Activated CD4-positive, alpha-beta T cell treated with anti-CD3 and anti-CD28 coated beads, Interleukin-2, amount 10 ng/mL, durations not matched to agents 7 days and 5 days (primary cell): ENCODE data around the gene YAP1. TPM values are rescaled to one million over a fixed set of nuclear protein-coding genes. Genes with fewer than 3 reads are reported as not detected.

ENCODE experiments used
- CTCF ChIA-PET: fragments of 350-600 bp; sonication (Branson Sonifier 250); formaldehyde crosslinking; loops from one replicate; lab custom pipeline; 2021; ENCODE audit warnings: antibody characterized with exemption; lab: Charles Lee
- POLR2A ChIA-PET: fragments of 350-600 bp; sonication (Branson Sonifier 250); formaldehyde crosslinking; loops from one replicate; lab custom pipeline; 2021; ENCODE audit warnings: antibody characterized with exemption; lab: Charles Lee
- DNase-seq: peaks from one replicate; pipeline ENCODE4 v3.0.0-alpha.2; 2020
- H3K27ac Mint-ChIP-seq: one replicate; pipeline ENCODE4 v1.8.0; 2021; ENCODE audit warnings: mild to moderate bottlenecking, moderate library complexity, mixed read lengths
- H3K27me3 Mint-ChIP-seq: one replicate; pipeline ENCODE4 v1.8.0; 2021; ENCODE audit warnings: mixed read lengths
- H3K36me3 Mint-ChIP-seq: one replicate; pipeline ENCODE4 v1.8.0; 2021; ENCODE audit warnings: low read depth, mixed read lengths
- H3K4me1 Mint-ChIP-seq: one replicate; pipeline ENCODE4 v1.8.0; 2021; ENCODE audit warnings: mixed read lengths
- H3K4me3 Mint-ChIP-seq: one replicate; pipeline ENCODE4 v1.8.0; 2021; ENCODE audit warnings: mild to moderate bottlenecking, moderate library complexity, mixed read lengths
- H3K9me3 Mint-ChIP-seq: one replicate; pipeline ENCODE4 v1.8.0; 2021; ENCODE audit warnings: mixed read lengths
- total RNA-seq, 2 experiments: library from RNA; stranded (reverse); gene quantifications; one replicate each; pipeline ENCODE4 v1.2.3, GENCODE V29; 2021

Gene YAP1
- total RNA-seq, 2 experiments from 2014 or later = not detected

DNA sequence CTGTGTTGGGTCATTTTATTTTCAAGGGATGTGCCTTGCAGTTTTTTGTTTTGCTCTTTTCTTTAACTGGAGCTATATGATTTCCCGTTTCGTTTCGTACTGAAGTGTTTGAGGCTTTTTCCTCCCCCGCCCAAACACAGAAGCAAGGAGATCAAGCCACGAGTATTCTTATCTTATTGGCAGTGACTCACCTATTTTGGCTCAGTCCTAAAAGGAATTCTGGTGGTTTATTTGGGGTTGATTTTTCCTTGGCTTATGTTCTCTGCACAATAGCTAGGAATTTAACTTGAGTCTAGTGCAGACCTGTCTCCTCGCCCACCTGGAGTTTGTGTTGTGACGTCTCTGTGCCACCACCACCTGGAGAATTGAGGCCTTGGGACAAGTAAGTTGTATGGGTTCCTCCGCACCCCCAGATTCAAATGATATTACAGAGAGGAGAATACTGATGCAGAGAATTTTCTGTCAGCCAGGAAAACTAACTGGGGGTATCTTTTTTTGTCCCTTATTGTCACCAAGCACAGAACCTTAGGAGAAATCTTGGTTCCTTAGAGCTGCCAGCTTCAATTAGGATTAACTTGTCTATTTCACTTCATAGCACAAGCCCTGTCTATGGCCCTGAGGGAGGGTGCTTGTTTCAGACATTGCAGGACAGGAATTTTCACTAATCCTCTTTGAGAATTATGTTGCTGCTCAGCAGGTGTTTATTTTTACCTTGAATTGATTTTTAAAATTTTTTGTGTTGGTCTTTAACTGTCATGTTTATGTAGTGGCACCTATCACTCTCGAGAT, 116.6 kb downstream of the YAP1 start:
- ChIA-PET POLR2A (interaction anchor here (0.5 kb wide), 1 partner anchor 13 kb away, joined by 3 read pairs; no protein-coding TSS in a partner anchor), CTCF (interaction anchor here (0.6 to 1.6 kb wide), 4 partner anchors 9 to 385 kb away, joined by 3 read pairs; no protein-coding TSS in a partner anchor)
- no peaks in the 10 kb centered on the region for H3K9me3 Mint-ChIP-seq
- no peaks in the 10 kb centered on the region for H3K36me3 Mint-ChIP-seq
- peaks cover 11% of the 10 kb centered on the region for H3K27me3 Mint-ChIP-seq
- DNase-seq = no peak
- H3K4me1 Mint-ChIP-seq = no peaks in the 10 kb centered on the region
- no peak overlapping the region for H3K4me3 Mint-ChIP-seq
- no peak overlapping the region for H3K27ac Mint-ChIP-seq

DNA sequence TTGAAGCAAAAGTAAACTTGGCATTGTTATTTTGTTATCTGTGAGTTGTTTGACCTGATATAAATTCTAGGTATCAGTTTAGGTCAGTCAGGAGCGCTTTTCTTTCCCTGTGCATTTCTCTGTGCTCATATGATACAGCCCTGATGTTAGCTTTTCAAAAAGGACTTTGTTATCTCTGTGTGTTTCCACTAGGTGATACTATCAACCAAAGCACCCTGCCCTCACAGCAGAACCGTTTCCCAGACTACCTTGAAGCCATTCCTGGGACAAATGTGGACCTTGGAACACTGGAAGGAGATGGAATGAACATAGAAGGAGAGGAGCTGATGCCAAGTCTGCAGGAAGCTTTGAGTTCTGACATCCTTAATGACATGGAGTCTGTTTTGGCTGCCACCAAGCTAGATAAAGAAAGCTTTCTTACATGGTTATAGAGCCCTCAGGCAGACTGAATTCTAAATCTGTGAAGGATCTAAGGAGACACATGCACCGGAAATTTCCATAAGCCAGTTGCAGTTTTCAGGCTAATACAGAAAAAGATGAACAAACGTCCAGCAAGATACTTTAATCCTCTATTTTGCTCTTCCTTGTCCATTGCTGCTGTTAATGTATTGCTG, 119.4 kb downstream of the YAP1 start:
- no peaks in the 10 kb centered on the region for H3K36me3 Mint-ChIP-seq
- no peaks in the 10 kb centered on the region for H3K4me1 Mint-ChIP-seq
- ChIA-PET POLR2A (no interaction called here), CTCF (interaction anchor here (1.3 kb wide), 1 partner anchor 17 kb away, joined by 3 read pairs; no protein-coding TSS in a partner anchor)
- no peak overlapping the region for H3K4me3 Mint-ChIP-seq
- H3K27me3 Mint-ChIP-seq = peaks cover 11% of the 10 kb centered on the region
- no peak overlapping the region for H3K27ac Mint-ChIP-seq
- no peaks in the 10 kb centered on the region for H3K9me3 Mint-ChIP-seq
- DNase-seq = no peak

DNA sequence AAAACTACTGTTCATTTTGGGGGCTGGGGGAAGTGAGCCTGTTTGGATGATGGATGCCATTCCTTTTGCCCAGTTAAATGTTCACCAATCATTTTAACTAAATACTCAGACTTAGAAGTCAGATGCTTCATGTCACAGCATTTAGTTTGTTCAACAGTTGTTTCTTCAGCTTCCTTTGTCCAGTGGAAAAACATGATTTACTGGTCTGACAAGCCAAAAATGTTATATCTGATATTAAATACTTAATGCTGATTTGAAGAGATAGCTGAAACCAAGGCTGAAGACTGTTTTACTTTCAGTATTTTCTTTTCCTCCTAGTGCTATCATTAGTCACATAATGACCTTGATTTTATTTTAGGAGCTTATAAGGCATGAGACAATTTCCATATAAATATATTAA, 119.9 kb downstream of the YAP1 start:
- Mint-ChIP-seq H3K27ac (no peak overlapping the region), H3K4me1 (no peaks in the 10 kb centered on the region), H3K27me3 (peaks cover 13% of the 10 kb centered on the region), H3K4me3 (no peak overlapping the region), H3K36me3 (no peaks in the 10 kb centered on the region), H3K9me3 (no peaks in the 10 kb centered on the region)
- POLR2A ChIA-PET = no interaction called here
- CTCF ChIA-PET = interaction anchor here (1.3 kb wide), 1 partner anchor 16 kb away, joined by 3 read pairs; no protein-coding TSS in a partner anchor
- no peak for DNase-seq

DNA sequence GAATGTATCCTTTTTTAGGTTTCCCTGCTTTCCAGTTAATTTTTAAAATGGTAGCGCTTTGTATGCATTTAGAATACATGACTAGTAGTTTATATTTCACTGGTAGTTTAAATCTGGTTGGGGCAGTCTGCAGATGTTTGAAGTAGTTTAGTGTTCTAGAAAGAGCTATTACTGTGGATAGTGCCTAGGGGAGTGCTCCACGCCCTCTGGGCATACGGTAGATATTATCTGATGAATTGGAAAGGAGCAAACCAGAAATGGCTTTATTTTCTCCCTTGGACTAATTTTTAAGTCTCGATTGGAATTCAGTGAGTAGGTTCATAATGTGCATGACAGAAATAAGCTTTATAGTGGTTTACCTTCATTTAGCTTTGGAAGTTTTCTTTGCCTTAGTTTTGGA, 120.7 kb downstream of the YAP1 start:
- H3K4me1 Mint-ChIP-seq = no peaks in the 10 kb centered on the region
- no peaks in the 10 kb centered on the region for H3K9me3 Mint-ChIP-seq
- CTCF ChIA-PET = interaction anchor here (1.3 kb wide), 1 partner anchor 15 kb away, joined by 3 read pairs; no protein-coding TSS in a partner anchor
- H3K4me3 Mint-ChIP-seq = no peak overlapping the region
- no peak overlapping the region for H3K27ac Mint-ChIP-seq
- POLR2A ChIA-PET = no interaction called here
- no peak for DNase-seq
- H3K36me3 Mint-ChIP-seq = no peaks in the 10 kb centered on the region
- peaks cover 16% of the 10 kb centered on the region for H3K27me3 Mint-ChIP-seq

DNA sequence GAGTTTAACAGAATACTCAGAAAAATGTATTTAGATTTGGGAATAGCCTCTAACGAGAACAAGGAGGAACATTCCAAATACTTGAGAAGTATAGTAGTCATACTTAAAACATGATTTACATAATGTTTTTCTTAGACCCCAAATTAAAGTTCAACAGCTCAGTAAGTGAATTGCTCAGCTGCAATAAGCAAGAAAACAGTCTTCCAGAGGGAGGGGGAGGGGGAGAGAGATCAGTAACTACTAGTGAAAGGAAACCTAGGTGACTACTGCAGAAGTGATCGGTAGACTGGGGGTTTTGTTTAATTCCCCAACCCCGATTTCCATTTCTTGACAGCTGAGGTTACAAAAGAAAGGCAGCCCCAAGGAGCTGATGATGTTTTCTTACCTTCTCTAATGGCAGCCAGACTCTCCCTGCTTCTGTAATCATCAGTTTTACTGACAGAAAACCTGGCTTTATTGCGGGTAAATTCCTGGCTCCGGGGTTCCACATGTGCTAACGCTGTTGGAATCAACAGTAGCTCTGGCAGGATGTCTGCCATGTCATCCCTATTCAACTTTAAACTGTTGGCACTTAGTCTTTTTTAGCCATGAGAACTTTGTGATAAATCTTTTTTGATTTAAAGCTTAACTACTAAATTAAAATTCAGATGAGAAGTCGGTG, 124.7 kb downstream of the YAP1 start:
- no peak for DNase-seq

DNA sequence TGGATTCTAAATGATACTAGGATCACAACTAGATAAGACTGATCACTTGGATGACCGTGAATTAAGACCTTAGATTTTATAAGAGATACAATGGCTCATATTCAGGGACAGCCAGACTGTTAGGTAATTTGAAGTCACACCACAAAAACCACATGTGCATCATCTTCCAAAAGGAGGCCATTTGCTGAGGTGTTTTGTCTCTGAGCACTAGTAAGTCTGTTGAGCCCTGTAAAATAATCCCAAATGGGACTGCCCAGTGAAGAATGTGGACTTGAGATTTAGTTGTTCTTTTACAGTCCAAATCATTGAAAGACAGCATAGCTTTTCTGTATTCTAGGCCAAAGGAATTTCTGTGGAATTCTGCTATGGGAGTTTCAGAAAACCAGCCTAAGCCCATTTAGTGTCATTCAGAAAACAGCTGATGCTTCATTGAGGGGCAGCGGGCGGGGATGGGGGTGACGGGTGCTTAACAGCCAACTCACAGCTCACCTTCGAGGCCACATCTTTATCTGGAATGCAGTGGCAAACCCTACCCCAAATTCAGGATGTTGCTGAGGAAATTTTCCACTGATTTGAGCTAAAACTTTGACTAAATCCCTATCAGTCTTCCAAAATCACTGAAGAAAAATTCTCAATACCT, 127.0 kb downstream of the YAP1 start:
- Mint-ChIP-seq H3K36me3 (no peaks in the 10 kb centered on the region), H3K4me1 (no peaks in the 10 kb centered on the region), H3K27me3 (peaks cover 9% of the 10 kb centered on the region), H3K4me3 (no peak overlapping the region), H3K27ac (no peak overlapping the region), H3K9me3 (no peaks in the 10 kb centered on the region)
- POLR2A ChIA-PET = no interaction called here
- DNase-seq = no peak
- CTCF ChIA-PET = interaction anchor here (0.9 to 1.5 kb wide), 2 partner anchors 11 to 13 kb away, joined by 3 to 5 read pairs; no protein-coding TSS in a partner anchor

More for the DNA sequence above, 124.7 kb downstream of the YAP1 start:
- peaks cover 17% of the 10 kb centered on the region for H3K27me3 Mint-ChIP-seq
- H3K4me1 Mint-ChIP-seq = no peaks in the 10 kb centered on the region
- H3K4me3 Mint-ChIP-seq = no peak overlapping the region
- no peaks in the 10 kb centered on the region for H3K9me3 Mint-ChIP-seq
- CTCF ChIA-PET = interaction anchor here (0.6 kb wide), 2 partner anchors 244 to 400 kb away, joined by 3 read pairs; no protein-coding TSS in a partner anchor
- H3K36me3 Mint-ChIP-seq = no peaks in the 10 kb centered on the region
- H3K27ac Mint-ChIP-seq = no peak overlapping the region
- POLR2A ChIA-PET = no interaction called here

DNA sequence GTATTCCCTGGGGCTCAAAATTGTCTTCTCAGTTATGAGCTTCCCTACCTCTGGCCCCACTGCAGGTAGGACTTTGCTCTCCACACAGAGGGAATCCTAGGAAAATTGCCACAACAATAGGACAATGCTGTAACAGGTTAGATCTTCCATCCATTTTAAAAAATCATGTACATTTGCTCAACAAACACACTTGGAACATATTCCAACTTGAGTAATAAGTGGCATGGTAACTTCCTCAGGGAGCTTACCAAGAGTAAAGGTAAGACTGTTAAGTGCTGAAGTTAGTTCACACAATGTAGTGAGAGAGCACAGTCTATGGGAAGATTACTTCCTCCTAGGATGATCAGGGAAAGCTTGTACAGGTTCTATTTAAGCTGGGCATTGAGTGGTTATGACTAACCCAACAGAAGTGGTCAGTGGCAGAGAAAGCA, 128.2 kb downstream of the YAP1 start:
- no peaks in the 10 kb centered on the region for H3K4me1 Mint-ChIP-seq
- no peak overlapping the region for H3K27ac Mint-ChIP-seq
- peaks cover 9% of the 10 kb centered on the region for H3K27me3 Mint-ChIP-seq
- CTCF ChIA-PET = no interaction called here
- no peak for DNase-seq
- POLR2A ChIA-PET = no interaction called here
- H3K9me3 Mint-ChIP-seq = no peaks in the 10 kb centered on the region
- H3K36me3 Mint-ChIP-seq = no peaks in the 10 kb centered on the region
- no peak overlapping the region for H3K4me3 Mint-ChIP-seq

DNA sequence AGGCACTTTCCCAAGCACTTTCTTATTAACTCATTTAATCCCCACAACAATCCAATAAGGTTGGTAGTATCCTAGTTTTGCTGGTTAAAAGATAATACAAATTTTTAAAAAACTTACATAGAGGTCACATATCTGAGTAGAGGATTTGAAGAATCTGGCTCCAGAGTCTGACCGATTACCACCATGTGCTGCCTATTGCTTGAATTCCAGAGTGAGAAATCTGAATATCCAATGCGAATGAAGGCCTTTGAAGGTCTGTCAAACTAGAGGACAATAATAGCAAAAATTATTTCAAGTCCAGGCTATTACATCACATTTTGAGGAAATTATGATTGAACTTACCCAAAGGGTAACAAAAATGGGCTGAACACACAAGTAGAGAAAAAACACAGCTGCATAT, 129.2 kb downstream of the YAP1 start:
- no peak for DNase-seq
- POLR2A ChIA-PET = no interaction called here
- H3K9me3 Mint-ChIP-seq = no peaks in the 10 kb centered on the region
- no peaks in the 10 kb centered on the region for H3K4me1 Mint-ChIP-seq
- CTCF ChIA-PET = no interaction called here
- H3K27me3 Mint-ChIP-seq = peaks cover 9% of the 10 kb centered on the region
- H3K4me3 Mint-ChIP-seq = no peak overlapping the region
- no peaks in the 10 kb centered on the region for H3K36me3 Mint-ChIP-seq
- H3K27ac Mint-ChIP-seq = no peak overlapping the region

DNA sequence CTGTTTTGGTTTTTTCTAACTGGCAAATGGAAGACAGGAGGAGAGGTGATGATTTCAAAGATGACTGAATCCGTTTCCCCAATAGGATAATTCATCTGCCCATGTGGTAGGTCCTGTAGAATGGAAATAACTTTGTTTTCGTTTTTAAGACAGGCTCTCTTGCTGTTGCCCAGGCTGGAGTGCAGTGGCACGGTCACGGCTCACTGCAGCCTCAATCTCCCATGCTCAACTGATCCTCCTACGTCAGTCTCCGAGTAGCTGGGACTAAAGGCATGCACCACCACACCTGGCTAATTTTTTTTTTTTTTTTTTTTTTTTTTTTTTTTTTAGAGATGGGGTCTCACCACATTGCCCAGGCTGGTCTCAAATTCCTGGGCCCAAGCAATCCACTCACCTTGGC, 129.7 kb downstream of the YAP1 start:
- POLR2A ChIA-PET = no interaction called here
- no peak for DNase-seq
- Mint-ChIP-seq H3K27me3 (peaks cover 9% of the 10 kb centered on the region), H3K27ac (no peak overlapping the region), H3K36me3 (no peaks in the 10 kb centered on the region), H3K9me3 (no peaks in the 10 kb centered on the region), H3K4me3 (no peak overlapping the region), H3K4me1 (no peaks in the 10 kb centered on the region)
- CTCF ChIA-PET = interaction anchor here (1.7 kb wide), 1 partner anchor 10 kb away, joined by 4 read pairs; no protein-coding TSS in a partner anchor

DNA sequence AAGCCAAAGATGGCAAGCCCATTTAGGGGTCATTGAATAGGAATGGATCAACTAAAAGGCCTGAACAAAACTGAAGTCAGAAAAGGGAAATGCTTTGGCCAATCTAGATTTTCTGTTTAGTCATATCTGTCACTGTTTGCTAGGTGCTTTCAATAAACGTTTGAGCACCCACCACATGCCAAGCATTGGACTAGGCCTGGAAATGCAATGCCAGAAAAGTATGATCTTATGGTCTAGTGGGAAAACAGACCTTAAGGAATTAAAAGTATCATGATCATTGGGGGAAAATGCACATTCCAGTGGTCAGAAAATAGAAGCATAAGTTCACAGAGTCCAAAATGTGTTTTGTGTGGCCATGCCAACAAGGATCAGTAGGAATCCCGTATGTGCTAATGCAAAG, 130.3 kb downstream of the YAP1 start:
- Mint-ChIP-seq H3K4me3 (no peak overlapping the region), H3K9me3 (no peaks in the 10 kb centered on the region), H3K4me1 (no peaks in the 10 kb centered on the region), H3K27me3 (peaks cover 6% of the 10 kb centered on the region), H3K36me3 (no peaks in the 10 kb centered on the region), H3K27ac (no peak overlapping the region)
- POLR2A ChIA-PET = no interaction called here
- DNase-seq = no peak
- CTCF ChIA-PET = interaction anchor here (1.7 kb wide), 1 partner anchor 9 kb away, joined by 4 read pairs; no protein-coding TSS in a partner anchor

DNA sequence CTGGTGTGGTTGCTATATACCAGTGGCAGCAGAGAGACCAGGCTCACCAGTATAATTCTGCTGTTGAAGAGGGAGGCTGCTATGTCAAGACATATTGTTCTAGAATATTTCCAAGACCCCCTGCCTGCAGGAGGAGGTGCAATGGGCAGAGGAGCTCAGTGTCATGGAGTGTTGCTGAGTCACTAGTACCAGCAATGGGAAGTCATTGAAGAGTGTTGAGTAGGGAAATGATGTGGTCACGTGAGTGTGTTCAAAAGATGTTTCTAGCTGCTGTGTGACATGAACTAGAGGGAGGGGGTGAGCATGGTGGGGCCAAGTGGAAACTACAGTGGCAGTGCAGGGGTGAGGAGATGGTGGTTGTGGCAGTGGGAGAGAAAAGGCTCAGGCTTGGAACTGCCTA, 130.8 kb downstream of the YAP1 start:
- ChIA-PET CTCF (interaction anchor here (1.7 kb wide), 1 partner anchor 9 kb away, joined by 4 read pairs; no protein-coding TSS in a partner anchor), POLR2A (no interaction called here)
- H3K36me3 Mint-ChIP-seq = no peaks in the 10 kb centered on the region
- H3K4me3 Mint-ChIP-seq = no peak overlapping the region
- no peaks in the 10 kb centered on the region for H3K4me1 Mint-ChIP-seq
- H3K27ac Mint-ChIP-seq = no peak overlapping the region
- no peaks in the 10 kb centered on the region for H3K9me3 Mint-ChIP-seq
- no peak for DNase-seq
- peaks cover 4% of the 10 kb centered on the region for H3K27me3 Mint-ChIP-seq

DNA sequence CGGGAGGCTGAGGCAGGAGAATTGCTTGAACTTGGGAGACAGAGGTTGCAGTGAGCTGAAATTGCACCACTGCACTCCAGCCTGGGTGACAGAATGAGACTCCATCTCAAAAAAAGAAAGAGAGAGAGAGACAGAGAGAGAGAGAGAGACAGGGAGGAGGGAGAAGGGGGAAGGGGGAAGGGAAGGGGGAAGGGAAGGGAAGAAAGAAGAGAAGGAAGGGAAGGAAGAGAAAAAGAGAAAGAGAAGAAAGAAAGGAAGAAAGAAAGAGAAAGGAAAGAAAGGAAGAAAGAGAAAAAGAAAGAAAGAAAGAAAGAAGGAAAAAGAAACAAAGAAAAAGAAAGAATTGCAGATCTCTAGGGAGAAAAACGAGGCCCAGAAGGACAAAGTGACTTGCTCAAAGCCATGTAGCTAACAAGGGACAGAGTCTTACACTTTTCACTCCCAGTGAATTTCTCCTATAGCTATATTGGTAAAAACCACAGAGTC, 133.2 kb downstream of the YAP1 start:
- Mint-ChIP-seq H3K36me3 (no peaks in the 10 kb centered on the region), H3K27ac (no peak overlapping the region), H3K9me3 (no peaks in the 10 kb centered on the region), H3K27me3 (peaks cover 4% of the 10 kb centered on the region), H3K4me3 (no peak overlapping the region), H3K4me1 (no peaks in the 10 kb centered on the region)
- ChIA-PET POLR2A (no interaction called here), CTCF (interaction anchor here (1.6 kb wide), 1 partner anchor 15 kb away, joined by 3 read pairs; no protein-coding TSS in a partner anchor)
- no peak for DNase-seq
